T-helper 2 cell treated with Interferon-gamma antibody and Interleukin-4, amounts not matched to agents 100 ng/mL and 5 ng/mL, for 36 hours (primary cell): ENCODE results near the gene TEF. TPM values are rescaled to one million over a fixed set of nuclear protein-coding genes. Genes with fewer than 3 reads are reported as not detected.

Source experiments
- intact Hi-C: fragments of 100-400 bp; cut with micrococcal nuclease; formaldehyde crosslinking; loops from one replicate; pipeline ENCODE4 v1.15.1; 2023
- total RNA-seq: library from RNA; stranded (reverse); gene quantifications from 2 replicates; pipeline ENCODE4 v1.2.3, GENCODE V29; 2022

The TEF gene
- total RNA-seq, 1 donor from 2014 or later, result 3.0 TPM

DNA sequence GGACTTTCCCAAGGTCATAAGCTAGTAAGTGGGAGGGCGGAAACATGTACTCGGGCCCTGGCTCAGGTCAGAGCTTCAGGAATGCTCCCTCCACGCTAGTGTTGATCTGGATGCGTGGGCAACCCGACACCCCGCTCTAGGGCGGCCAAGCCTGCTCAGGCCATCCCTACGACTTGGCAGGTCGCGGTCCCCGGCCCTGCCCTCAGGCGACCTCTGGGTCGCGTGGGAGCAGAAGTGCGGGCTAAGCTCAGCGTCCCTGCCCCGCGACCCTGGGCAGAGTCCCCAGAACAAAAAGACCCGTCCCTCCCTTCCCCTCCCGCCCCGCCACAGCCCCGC lies 781 bp upstream of the TEF start:
- intact Hi-C loops, result loop anchor here (1.0 to 2.0 kb wide), 6 partner anchors 22 to 290 kb away; partner anchors contain the start of genes ACO2, DESI1, PHF5A and RANGAP1

DNA sequence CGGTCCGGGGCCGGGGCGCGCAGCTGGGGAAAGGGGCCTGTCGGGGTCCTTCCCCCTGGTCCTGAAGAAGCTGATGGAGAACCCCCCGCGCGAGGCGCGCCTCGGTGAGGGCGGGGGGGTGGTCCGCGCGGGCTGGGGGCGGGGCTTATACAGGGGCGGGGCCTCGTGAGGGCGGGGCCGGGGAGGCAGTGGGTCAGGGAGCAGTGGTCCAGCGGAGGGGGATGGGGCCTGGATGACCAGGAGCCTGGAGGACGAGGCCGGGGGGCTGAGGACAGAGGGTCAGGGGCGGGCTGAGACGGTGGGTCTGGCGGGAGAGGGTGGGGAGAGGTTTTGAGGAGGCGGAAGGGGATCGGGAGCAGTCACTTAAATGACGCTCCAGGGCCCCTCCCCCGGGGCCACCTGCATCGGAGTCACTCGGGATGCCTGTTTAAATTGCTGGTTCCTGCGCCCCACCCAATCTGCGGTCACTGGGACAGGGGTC lies 396 bp downstream of the TEF start:
- intact Hi-C loops, result no loop called here

DNA sequence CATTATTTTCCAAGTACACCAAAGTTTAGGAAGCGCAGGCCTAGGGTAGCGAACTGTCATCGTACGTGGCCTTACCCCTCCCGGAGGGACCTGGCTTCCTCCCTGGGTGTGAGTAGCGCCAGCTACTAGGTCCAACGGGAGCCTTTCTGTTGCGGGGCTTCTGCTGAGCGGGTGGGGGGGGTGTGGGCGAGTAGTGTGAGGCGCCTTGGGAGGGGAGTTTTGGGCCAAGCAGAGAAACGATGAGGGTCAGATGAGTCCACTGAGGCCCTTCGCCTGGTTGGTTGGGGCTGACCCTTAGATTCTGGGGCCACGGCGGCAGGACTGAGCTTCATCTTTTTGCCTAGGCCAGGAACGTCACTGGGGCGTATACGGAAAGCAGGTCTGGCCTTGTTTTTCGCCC lies 868 bp downstream of the TEF start:
- intact Hi-C loops, result no loop called here

DNA sequence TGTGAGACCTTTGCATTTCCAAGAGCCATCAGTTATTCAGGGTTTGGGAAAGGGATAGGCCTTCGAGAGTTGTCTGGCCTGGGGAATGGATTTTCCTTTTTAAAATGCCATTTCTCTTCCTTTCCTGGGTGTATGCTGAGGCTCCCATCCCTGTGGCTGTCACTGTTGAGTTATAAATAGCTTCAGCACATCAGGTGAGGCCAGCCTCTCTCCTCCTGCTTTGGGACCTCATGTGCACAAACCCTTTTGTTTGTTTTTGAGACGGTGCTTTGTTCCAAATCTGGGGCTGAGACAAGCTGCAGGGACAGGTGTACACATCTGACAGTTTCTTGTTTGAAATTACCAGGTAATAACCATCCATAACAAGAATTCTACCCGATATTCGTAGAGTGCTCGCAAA lies 1.3 kb downstream of the TEF start:
- intact Hi-C loops, result no loop called here

DNA sequence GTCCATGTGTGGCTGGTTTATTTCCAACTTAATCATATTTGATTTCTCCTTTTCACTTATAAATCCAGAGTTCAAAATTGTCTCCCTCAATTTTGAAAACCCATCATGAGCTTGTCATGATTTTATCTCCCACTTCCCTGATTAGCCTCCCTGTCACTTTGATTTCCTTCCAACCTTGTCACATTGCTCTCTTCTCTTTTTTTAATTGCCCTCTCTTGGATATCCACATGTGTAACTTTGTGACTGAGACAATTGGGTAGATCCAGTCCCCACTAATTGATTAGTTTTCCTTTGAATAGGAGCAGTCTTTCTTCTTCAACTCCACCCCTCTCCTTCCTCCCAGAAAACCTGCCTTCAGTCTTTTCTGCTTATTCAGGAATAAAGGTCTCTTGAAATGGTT lies 2.4 kb downstream of the TEF start:
- intact Hi-C loops, result no loop called here

DNA sequence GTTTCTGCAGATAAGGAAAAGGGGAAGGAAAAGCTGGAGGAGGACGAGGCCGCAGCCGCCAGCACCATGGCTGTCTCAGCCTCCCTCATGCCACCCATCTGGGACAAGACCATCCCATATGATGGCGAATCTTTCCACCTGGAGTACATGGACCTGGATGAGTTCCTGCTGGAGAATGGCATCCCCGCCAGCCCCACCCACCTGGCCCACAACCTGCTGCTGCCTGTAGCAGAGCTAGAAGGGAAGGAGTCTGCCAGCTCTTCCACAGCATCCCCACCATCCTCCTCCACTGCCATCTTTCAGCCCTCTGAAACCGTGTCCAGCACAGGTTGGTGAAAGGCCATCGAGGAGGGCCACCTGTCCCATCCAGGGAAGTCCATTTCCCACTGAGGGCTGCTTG lies 5.6 kb downstream of the TEF start:
- intact Hi-C loops, result no loop called here

DNA sequence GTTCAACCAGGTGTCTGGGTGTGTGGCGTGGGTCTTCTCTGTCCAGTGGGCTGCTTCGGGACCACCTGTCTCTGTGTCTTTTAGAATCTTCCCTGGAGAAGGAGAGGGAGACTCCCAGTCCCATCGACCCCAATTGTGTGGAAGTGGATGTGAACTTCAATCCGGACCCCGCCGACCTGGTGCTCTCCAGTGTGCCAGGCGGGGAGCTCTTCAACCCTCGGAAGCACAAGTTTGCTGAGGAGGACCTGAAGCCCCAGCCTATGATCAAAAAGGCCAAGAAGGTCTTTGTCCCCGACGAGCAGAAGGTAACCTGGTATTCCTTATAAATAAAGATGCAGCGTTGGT lies 12.2 kb downstream of the TEF start:
- intact Hi-C loops, result no loop called here

DNA sequence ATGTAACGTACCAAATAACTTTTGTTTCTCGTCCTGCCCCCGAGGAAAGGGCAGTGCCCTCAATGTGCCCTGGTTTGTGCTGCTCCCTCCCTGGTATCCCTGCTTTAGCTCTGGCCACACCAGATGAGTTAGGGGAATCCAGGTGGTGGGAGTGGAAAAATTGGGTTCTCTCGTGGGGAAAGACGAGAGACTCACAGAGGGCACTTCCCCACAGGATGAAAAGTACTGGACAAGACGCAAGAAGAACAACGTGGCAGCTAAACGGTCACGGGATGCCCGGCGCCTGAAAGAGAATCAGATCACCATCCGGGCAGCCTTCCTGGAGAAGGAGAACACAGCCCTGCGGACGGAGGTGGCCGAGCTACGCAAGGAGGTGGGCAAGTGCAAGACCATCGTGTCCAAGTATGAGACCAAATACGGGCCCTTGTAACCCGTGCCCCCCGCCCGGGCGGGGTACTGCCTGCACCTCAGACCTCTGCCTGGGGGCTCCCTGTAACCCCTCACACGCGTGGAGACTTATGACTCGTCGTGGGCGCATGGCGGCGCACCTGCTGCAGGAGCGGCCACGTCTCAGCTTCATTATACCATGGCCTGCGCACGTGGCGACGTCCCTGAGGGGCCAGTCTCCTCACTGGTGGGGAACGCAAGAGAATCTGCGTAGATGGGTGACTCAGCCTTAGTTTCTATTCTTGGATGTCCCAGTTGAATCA lies 13.9 kb downstream of the TEF start:
- intact Hi-C loops, result no loop called here

DNA sequence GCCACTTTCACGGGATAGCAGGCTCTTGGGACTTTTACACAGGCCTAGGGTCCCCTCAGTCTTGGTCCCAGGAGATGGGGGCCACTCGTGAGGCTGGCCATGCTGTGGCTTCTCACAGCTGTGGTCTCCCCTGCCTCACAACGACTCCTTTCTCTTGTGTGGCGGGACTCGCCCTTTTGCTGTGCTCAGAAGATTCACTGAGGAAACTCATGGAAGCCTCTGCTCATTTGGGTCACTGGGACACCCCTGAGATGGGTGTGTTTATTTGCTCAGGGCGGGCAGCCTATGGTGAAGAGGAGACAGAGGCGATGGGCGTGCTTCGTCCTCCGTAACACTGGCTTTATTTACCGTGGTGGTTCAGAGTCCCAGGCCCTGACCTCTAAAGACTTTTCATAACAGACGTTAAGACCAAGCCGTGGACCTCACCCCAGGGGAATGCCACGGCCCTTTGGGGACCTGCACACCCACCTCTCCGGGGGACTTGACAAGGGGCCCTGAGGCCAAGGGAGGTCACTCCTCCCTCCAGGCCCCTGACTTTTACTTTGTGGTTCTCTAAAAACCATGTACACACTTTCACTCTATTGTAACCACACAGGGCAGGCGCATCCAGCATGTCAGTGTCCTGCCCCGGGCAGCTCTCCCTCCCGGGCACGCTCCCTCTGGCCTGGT lies 15.5 kb downstream of the TEF start:
- intact Hi-C loops, result no loop called here

DNA sequence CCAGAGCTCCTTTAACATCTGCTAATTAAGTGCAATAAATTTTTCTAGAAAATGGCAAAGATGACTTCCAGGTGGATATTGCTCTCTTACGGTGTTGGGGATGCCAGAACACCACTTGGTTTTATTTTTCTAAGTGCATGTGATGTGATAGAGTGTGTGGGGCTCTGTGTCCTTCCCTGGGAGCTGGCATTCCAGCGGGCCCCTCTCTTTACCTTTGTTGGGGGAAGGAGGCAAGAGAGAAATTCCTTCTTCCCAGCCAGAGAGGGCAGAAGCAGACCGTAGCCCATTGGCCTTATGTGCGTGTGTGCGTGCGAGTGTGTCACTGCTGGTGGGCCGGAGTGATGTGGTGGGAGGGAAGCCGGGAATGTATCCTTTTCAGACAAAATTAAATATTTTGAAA lies 17.2 kb downstream of the TEF start:
- intact Hi-C loops, result no loop called here

DNA sequence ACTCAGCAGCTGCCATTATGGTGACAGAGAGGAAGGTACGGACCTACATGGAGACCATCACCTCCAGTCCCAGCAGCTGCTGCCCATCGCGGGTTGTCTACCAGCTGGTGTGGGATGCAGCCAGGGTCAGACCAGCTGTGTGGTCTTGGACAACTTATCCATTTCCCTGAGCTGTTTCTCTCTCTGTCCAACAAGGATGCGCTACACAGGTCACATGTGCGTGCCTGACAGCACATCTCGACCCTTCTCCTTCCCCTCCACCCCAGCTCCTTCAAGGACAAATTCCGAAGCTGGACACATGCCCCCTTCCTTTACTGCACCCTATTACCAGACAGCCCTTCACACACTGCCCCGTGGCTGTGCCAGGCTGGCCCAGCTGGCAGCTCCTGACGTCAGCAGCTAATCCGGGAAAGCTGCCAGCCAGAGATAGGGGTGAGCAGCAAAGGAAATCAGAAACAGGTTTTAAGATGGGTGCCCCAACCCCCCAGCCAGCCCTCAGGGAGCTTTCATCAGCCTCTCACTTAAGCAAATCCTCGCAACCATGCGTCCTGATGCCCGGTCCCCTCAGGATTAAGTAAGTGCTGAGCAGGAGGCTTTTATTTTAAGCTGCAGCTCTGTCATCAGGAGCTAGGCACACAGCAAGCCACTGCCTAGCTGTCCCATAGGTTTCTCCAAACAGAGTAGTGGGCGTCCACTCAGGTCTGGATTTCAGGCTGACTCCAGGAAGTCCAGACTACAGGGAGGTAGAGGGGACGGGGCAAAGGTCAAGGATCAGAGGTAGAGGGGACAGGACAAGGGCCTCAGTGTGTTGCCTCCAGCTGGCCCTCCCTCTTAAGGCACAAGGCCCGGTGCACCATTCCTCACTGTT lies 20.3 kb downstream of the TEF start:
- intact Hi-C loops, result loop anchor here (2.0 kb wide), 2 partner anchors 21 to 67 kb away; partner anchors contain the start of genes ACO2, PHF5A and TEF

DNA sequence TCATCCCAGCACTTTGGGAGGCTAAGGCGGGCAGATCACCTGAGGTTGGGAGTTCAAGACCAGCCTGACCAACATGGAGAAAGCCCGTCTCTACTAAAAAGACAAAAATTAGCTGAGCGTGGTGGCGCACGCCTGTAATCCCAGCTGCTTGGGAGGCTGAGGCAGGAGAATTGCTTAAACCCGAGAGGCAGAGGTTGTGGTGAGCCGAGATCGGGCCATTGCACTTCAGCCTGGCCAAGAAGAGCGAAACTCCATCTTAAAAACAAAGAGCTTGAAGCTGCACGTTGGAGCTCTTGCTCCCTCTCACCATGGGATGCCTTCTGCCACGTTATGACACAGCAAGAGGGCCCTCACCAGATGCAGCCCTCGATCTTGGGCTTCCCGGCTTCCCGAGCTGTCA lies 21.1 kb downstream of the TEF start:
- intact Hi-C loops, result loop anchor here (2.0 kb wide), 2 partner anchors 22 to 66 kb away; partner anchors contain the start of genes ACO2, PHF5A and TEF

DNA sequence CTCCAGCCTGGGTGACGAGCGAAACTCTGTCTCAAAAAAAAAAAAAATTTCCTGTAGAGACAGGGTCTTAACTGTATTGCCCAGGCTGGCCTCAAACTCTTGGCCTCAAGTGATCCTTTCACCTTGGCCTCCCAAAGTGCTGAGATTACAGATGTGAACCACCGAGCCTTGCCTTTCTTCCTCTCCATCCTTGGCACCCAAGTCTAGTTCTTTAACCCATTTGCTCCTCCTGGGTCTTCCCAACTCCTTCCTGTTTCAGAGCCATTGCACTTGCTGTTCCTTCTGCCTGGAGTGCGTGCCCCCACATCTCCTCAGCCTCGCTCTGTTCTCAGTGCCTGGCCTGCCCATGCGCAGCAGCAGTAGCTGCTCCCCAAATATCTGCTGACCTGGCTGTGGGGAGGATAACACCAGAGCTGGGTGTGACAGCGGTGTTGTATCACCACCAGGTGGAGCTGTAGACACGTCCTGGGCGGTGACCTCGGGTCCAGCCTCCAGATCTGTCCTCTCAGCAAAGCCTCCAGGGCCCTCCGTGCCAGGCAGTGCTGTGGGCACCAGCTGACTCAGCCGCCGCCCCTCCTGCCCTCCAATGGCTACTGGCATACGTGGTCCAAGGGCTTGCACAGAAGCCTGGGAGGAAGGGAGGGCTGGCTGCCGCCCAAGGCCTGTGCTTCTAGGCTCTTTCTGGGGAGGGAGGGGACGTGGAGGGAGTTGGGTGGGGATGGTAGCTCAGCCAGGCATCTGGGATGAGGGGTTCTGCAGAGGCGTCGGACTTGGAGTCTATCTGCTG lies 22.0 kb downstream of the TEF start:
- intact Hi-C loops, result loop anchor here (1.0 to 2.0 kb wide), 3 partner anchors 23 to 123 kb away; partner anchors contain the start of genes ACO2, PHF5A and TEF

DNA sequence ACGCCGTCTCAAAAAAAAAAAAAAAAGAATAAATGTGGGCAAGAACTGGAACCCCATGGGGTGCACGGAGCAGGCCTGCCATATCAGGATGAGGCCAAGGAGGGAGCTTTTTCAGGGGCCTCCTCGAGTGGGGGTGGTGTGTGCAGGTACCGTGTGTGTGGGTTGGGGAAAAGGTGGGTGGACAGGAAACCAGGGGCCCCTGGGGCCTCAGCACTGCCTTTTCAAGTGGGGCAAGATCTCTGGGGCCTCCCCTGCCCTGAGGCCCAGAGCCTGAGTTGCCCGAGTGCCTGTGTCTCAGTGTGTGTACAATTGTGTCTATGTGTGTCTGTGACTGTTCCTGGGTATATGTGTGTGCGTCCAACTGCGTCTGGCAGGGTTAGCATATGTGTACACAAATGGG lies 23.8 kb downstream of the TEF start:
- intact Hi-C loops, result no loop called here

DNA sequence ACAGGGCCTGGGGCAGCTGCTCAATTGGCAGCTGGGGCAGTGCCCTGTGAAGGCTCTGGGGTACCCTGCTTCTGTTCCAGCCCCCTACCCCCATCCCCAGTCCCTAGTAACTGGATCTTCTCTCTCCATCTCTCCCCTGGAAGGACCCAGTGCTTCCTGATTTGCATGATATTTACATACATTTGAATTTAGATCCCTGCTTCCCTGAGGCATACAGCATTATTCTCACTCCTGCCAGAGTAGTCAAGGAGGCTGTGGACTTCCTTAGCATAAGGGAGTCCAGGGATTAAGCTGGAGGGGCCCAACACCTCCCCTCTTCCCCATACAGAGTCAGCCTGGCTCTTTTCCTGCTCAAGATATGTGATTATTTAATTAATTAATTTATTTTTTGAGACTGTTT lies 24.7 kb downstream of the TEF start:
- intact Hi-C loops, result no loop called here

DNA sequence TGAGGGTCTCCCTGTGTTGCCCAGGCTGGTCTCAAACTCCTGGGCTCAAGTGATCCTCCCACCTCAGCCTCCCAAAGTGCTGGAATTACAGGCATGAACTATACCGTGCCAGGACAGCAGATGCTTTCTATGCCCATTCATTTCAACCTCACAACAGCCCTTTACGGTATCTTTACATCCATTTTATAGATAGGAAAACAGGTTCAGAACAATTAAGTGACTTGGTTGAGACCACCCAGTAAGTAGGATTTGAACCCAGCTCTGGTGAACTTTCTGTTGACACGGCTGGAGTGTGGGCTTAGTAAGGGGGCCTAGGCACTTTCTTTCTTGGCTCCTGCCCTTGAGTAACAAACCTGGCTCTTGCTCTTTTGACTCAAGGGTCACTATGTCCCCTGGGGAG lies 25.7 kb downstream of the TEF start:
- intact Hi-C loops, result no loop called here

DNA sequence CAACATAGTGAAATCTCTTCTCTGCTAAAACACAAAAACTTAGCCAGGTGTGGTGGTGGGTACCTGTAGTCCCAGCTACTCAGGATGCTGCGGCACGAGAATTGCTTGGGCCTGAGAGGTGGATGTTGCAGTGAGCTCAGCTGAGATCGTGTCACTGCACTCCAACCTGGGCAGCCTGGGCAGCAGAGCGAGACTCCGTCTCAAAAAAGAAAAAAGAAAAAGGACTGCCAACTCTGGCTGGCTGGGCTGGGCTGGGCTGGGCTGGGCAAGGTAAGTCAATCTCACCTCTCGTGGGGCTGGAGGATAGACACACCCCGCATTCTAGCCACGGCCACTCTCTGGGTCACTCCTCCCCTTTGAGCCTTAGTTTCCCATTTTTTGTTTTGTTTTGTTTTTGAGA lies 26.9 kb downstream of the TEF start:
- intact Hi-C loops, result no loop called here

DNA sequence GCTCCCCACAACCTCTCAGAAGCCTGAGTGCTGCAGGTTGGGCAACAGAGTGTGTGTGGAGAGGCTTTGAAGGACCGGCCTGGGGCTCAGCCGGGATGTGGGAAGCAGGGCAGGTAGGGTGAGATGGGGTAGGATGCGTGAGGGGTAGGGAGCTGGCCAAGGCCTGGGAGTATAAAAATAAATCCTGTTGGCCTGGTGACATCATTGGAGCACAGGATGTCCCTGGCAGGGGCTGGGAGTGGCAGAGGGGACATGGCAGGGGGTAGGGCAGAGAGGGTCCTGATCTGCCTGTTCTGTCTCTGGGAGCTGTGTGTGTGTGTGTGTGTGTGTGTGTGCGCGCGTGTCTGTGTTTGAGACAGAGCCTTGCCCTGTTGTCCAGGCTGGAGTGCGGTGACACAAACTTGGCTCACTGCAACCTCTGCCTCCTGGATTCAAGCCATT lies 28.6 kb downstream of the TEF start:
- intact Hi-C loops, result no loop called here

DNA sequence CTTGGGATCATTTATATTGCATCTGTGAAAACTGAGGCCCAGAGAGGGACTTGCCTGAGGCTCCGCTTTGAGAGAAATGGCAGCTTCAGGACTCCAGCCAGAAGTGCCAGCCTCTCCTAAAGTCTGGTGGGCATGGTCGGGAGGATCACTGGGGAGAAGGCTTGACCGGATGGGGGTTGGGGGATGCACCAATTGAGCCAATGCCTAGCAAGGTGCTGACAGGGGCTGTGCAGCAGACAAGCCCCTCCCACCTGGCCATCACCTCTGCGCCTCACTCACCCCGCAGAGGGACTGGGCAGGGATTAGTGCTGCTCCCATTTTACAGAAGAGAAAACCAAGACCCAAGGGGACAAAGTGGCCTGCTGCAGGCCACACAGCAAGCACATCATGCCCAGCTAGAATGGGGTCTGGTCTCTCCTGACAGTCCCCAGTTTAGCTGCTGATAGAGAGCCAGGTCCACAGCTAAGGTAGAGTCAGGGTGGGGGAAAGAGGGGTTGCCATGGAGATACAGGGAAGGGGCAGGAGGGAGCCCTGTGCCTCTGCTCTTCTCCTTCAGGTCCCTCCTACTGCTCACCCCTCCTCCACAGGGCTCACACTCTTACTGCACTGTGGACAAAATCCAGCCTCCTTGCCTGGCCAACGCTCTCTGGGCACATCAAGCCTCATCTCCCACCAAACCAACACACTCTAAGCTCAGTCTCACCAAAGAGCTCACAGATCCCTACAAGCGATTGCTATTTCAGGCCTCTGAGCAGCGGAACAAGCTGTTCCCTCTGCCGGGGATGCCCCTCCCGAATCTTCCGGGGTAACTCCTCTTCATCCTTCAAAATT lies 29.5 kb downstream of the TEF start:
- intact Hi-C loops, result no loop called here

DNA sequence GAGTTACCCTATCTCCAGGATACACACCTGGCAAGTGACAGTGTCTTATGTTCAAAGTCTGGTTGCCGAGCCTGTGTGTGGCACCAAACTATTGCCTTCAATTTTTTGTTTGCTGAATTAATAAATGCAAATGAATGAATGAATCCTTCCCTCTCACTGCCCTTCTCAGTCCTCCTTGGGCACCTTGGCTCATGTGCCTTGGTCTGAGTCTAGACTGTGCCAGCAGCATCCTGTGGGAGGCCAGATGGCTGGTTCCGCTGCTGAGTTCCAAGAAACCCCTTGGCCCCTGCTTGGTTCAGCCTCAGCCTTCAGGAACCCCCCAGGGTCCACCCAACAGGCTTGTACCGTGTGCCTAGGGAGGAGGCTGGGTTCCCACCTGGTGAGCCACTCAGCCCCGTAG lies 33.8 kb downstream of the TEF start:
- intact Hi-C loops, result no loop called here
